Measurements from ENCODE around the gene ETFA. TPM values are rescaled to one million over a fixed set of nuclear protein-coding genes. Genes with fewer than 3 reads are reported as not detected.

Gene ETFA
- 116 TPM for total RNA-seq
- polyA plus RNA-seq, result 83.5 TPM
- long read RNA-seq, donor 1, partial matches to known transcripts, result 0 of 5 reads
- long read RNA-seq, donor 1, other reads (novel, unspliced or antisense), result 0 of 5 reads
- long read RNA-seq, donor 2, result 0 reads
- long read RNA-seq, donor 3, transcript ETFA-203 (12 exons, 2,287 nt), result major isoform, 31 of 85 reads
- long read RNA-seq, donor 3, transcript ETFA-212 (2 exons, 650 nt), result minor isoform, 15 of 85 reads
- long read RNA-seq, donor 3, transcript ETFA-202 (11 exons, 1,346 nt), result minor isoform, 15 of 85 reads
- long read RNA-seq, donor 3, transcript ETFA-206 (10 exons, 1,735 nt), result minor isoform, 5 of 85 reads
- long read RNA-seq, donor 3, partial matches to known transcripts, result 18 of 85 reads
- long read RNA-seq, donor 3, other reads (novel, unspliced or antisense), result 0 of 85 reads
- long read RNA-seq, donor 4, transcript ETFA-203 (12 exons, 2,287 nt), result major isoform, 15 of 42 reads
- long read RNA-seq, donor 4, transcript ETFA-212 (2 exons, 650 nt), result minor isoform, 11 of 42 reads
- long read RNA-seq, donor 4, partial matches to known transcripts, result 11 of 42 reads
- long read RNA-seq, donor 4, other reads (novel, unspliced or antisense), result 0 of 42 reads
- long read RNA-seq, donor 5, transcript ETFA-212 (2 exons, 650 nt), result major isoform, 40 of 131 reads
- long read RNA-seq, donor 5, transcript ETFA-203 (12 exons, 2,287 nt), result minor isoform, 38 of 131 reads
- long read RNA-seq, donor 5, transcript ETFA-202 (11 exons, 1,346 nt), result minor isoform, 7 of 131 reads
- long read RNA-seq, donor 5, partial matches to known transcripts, result 40 of 131 reads
- long read RNA-seq, donor 5, other reads (novel, unspliced or antisense), result 0 of 131 reads
- long read RNA-seq, donor 6, transcript ETFA-212 (2 exons, 650 nt), result minor isoform, 5 of 47 reads
- long read RNA-seq, donor 6, transcript ETFA-203 (12 exons, 2,287 nt), result major isoform, 29 of 47 reads
- long read RNA-seq, donor 6, partial matches to known transcripts, result 7 of 47 reads
- long read RNA-seq, donor 6, other reads (novel, unspliced or antisense), result 0 of 47 reads
- long read RNA-seq, donor 7, transcript ETFA-202 (11 exons, 1,346 nt), result minor isoform, 15 of 68 reads
- long read RNA-seq, donor 7, transcript ETFA-203 (12 exons, 2,287 nt), result major isoform, 31 of 68 reads
- long read RNA-seq, donor 7, transcript ETFA-212 (2 exons, 650 nt), result minor isoform, 7 of 68 reads
- long read RNA-seq, donor 7, partial matches to known transcripts, result 13 of 68 reads
- long read RNA-seq, donor 7, other reads (novel, unspliced or antisense), result 0 of 68 reads
- long read RNA-seq, donor 8, transcript ETFA-203 (12 exons, 2,287 nt), result major isoform, 14 of 20 reads
- long read RNA-seq, donor 8, partial matches to known transcripts, result 0 of 20 reads
- long read RNA-seq, donor 8, other reads (novel, unspliced or antisense), result 0 of 20 reads
- long read RNA-seq, donor 9, transcript ETFA-203 (12 exons, 2,287 nt), result major isoform, 12 of 36 reads
- long read RNA-seq, donor 9, transcript ETFA-212 (2 exons, 650 nt), result minor isoform, 9 of 36 reads
- long read RNA-seq, donor 9, partial matches to known transcripts, result 9 of 36 reads
- long read RNA-seq, donor 9, other reads (novel, unspliced or antisense), result 0 of 36 reads
- long read RNA-seq, donor 10, transcript ETFA-203 (12 exons, 2,287 nt), result major isoform, 18 of 36 reads
- long read RNA-seq, donor 10, transcript ETFA-212 (2 exons, 650 nt), result minor isoform, 7 of 36 reads
- long read RNA-seq, donor 10, partial matches to known transcripts, result 6 of 36 reads
- long read RNA-seq, donor 10, other reads (novel, unspliced or antisense), result 0 of 36 reads

- Histone ChIP-seq H3K27ac (ENCODE audit: low read depth in 1 of 2, low read length in 1 of 2) (peak within 1 kb of the TSS; percentile 48 to 71), H3K27me3 (ENCODE audit: control insufficient read depth in 2 of 2, insufficient read depth in 1 of 2, low read length in 1 of 2) (peaks cover 0 to 2% of the 10 kb centered on the region in 2 donors), H3K36me3 (ENCODE audit: control insufficient read depth in 2 of 2, insufficient read depth in 2 of 2, low read length in 1 of 2) (no peaks in the 10 kb centered on the region), H3K4me3 (ENCODE audit: low read length in 2 of 2) (peak within 1 kb of the TSS; percentile 80 to 85), H3K9me3 (ENCODE audit: control insufficient read depth in 2 of 2, insufficient read depth in 1 of 2, low read length in 1 of 2) (no peaks in the 10 kb centered on the region), H3K4me1 (ENCODE audit: control insufficient read depth in 2 of 2, insufficient read depth in 2 of 2, low read length in 2 of 2) (peaks cover 5 to 7% of the 10 kb centered on the region in 2 donors)
- peak; percentile 63 to 95 (median 85) for DNase-seq (ENCODE audit: low read depth in 6 of 9, low spot score in 9 of 9)
- WGBS, result 2% methylated on average over 60 of the region's 60 CpGs
These were observed at the start of gene ETFA for GRCh38 chr15:76311100-76311953. TSS of gene ETFA (minus strand) at chr15:76311469. CDS start at chr15:76311388, 81 bp downstream.

- H3K27me3 ChIP-seq (ENCODE audit: control insufficient read depth in 2 of 2, insufficient read depth in 1 of 2, low read length in 1 of 2), result no peaks in the 10 kb centered on the region
- WGBS, result 96% methylated on average over 3 of the region's 3 CpGs
These were observed 49.1 kb upstream of the ETFA start for GRCh38 chr15:76360416-76360815.

GRCh38 chr15:76359152-76359551, 47.9 kb upstream of the ETFA start:
- no peaks in the 10 kb centered on the region for H3K36me3 ChIP-seq (ENCODE audit: control insufficient read depth in 2 of 2, insufficient read depth in 2 of 2, low read length in 1 of 2)
- DNase-seq (ENCODE audit: low read depth in 6 of 9, low spot score in 9 of 9), result no peak
- no peaks in the 10 kb centered on the region for H3K9me3 ChIP-seq (ENCODE audit: control insufficient read depth in 2 of 2, insufficient read depth in 1 of 2, low read length in 1 of 2)
- no peaks in the 10 kb centered on the region for H3K4me1 ChIP-seq (ENCODE audit: control insufficient read depth in 2 of 2, insufficient read depth in 2 of 2, low read length in 2 of 2)
- WGBS, result 98% methylated on average over 3 of the region's 3 CpGs
- H3K4me3 ChIP-seq (ENCODE audit: low read length in 2 of 2), result no peak overlapping the region
- no peak overlapping the region for H3K27ac ChIP-seq (ENCODE audit: low read depth in 1 of 2, low read length in 1 of 2)
- no peaks in the 10 kb centered on the region for H3K27me3 ChIP-seq (ENCODE audit: control insufficient read depth in 2 of 2, insufficient read depth in 1 of 2, low read length in 1 of 2)

More at GRCh38 chr15:76360416-76360815, 49.1 kb upstream of the ETFA start:
- no peaks in the 10 kb centered on the region for H3K36me3 ChIP-seq (ENCODE audit: control insufficient read depth in 2 of 2, insufficient read depth in 2 of 2, low read length in 1 of 2)
- no peak for DNase-seq (ENCODE audit: low read depth in 6 of 9, low spot score in 9 of 9)
- no peaks in the 10 kb centered on the region for H3K4me1 ChIP-seq (ENCODE audit: control insufficient read depth in 2 of 2, insufficient read depth in 2 of 2, low read length in 2 of 2)
- no peak overlapping the region for H3K4me3 ChIP-seq (ENCODE audit: low read length in 2 of 2)
- no peak overlapping the region for H3K27ac ChIP-seq (ENCODE audit: low read depth in 1 of 2, low read length in 1 of 2)
- H3K9me3 ChIP-seq (ENCODE audit: control insufficient read depth in 2 of 2, insufficient read depth in 1 of 2, low read length in 1 of 2), result no peaks in the 10 kb centered on the region

- no peak overlapping the region for H3K4me3 ChIP-seq (ENCODE audit: low read length in 2 of 2)
- WGBS, result 98% methylated on average over 3 of the region's 3 CpGs
- no peaks in the 10 kb centered on the region for H3K4me1 ChIP-seq (ENCODE audit: control insufficient read depth in 2 of 2, insufficient read depth in 2 of 2, low read length in 2 of 2)
These were observed 47.2 kb upstream of the ETFA start for GRCh38 chr15:76358453-76358852.

GRCh38 chr15:76354823-76355440, 43.7 kb upstream of the ETFA start:
- no peak for DNase-seq (ENCODE audit: low read depth in 6 of 9, low spot score in 9 of 9)
- no peak overlapping the region for H3K4me3 ChIP-seq (ENCODE audit: low read length in 2 of 2)
- H3K36me3 ChIP-seq (ENCODE audit: control insufficient read depth in 2 of 2, insufficient read depth in 2 of 2, low read length in 1 of 2), result no peaks in the 10 kb centered on the region
- WGBS, result 97% methylated on average over 3 of the region's 3 CpGs
- no peaks in the 10 kb centered on the region for H3K9me3 ChIP-seq (ENCODE audit: control insufficient read depth in 2 of 2, insufficient read depth in 1 of 2, low read length in 1 of 2)
- no peaks in the 10 kb centered on the region for H3K27me3 ChIP-seq (ENCODE audit: control insufficient read depth in 2 of 2, insufficient read depth in 1 of 2, low read length in 1 of 2)
- H3K4me1 ChIP-seq (ENCODE audit: control insufficient read depth in 2 of 2, insufficient read depth in 2 of 2, low read length in 2 of 2), result no peaks in the 10 kb centered on the region
- no peak overlapping the region for H3K27ac ChIP-seq (ENCODE audit: low read depth in 1 of 2, low read length in 1 of 2)

More at GRCh38 chr15:76358453-76358852, 47.2 kb upstream of the ETFA start:
- no peaks in the 10 kb centered on the region for H3K9me3 ChIP-seq (ENCODE audit: control insufficient read depth in 2 of 2, insufficient read depth in 1 of 2, low read length in 1 of 2)
- H3K27me3 ChIP-seq (ENCODE audit: control insufficient read depth in 2 of 2, insufficient read depth in 1 of 2, low read length in 1 of 2), result no peaks in the 10 kb centered on the region
- no peaks in the 10 kb centered on the region for H3K36me3 ChIP-seq (ENCODE audit: control insufficient read depth in 2 of 2, insufficient read depth in 2 of 2, low read length in 1 of 2)
- DNase-seq (ENCODE audit: low read depth in 6 of 9, low spot score in 9 of 9), result no peak
- H3K27ac ChIP-seq (ENCODE audit: low read depth in 1 of 2, low read length in 1 of 2), result no peak overlapping the region

- no peak overlapping the region for H3K4me3 ChIP-seq (ENCODE audit: low read length in 2 of 2)
- no peak overlapping the region for H3K27ac ChIP-seq (ENCODE audit: low read depth in 1 of 2, low read length in 1 of 2)
- no peaks in the 10 kb centered on the region for H3K36me3 ChIP-seq (ENCODE audit: control insufficient read depth in 2 of 2, insufficient read depth in 2 of 2, low read length in 1 of 2)
- H3K9me3 ChIP-seq (ENCODE audit: control insufficient read depth in 2 of 2, insufficient read depth in 1 of 2, low read length in 1 of 2), result no peaks in the 10 kb centered on the region
- no peak for DNase-seq (ENCODE audit: low read depth in 6 of 9, low spot score in 9 of 9)
- peaks cover 3 to 4% of the 10 kb centered on the region in 2 donors for H3K27me3 ChIP-seq (ENCODE audit: control insufficient read depth in 2 of 2, insufficient read depth in 1 of 2, low read length in 1 of 2)
- WGBS, result 98% methylated on average over 10 of the region's 10 CpGs
- no peaks in the 10 kb centered on the region for H3K4me1 ChIP-seq (ENCODE audit: control insufficient read depth in 2 of 2, insufficient read depth in 2 of 2, low read length in 2 of 2)
These were observed 42.6 kb upstream of the ETFA start for GRCh38 chr15:76353903-76354302.

GRCh38 chr15:76353023-76353577, 41.8 kb upstream of the ETFA start:
- no peak for DNase-seq (ENCODE audit: low read depth in 6 of 9, low spot score in 9 of 9)

More at GRCh38 chr15:76353023-76353577, 41.8 kb upstream of the ETFA start:
- Histone ChIP-seq H3K4me1 (ENCODE audit: control insufficient read depth in 2 of 2, insufficient read depth in 2 of 2, low read length in 2 of 2) (no peaks in the 10 kb centered on the region), H3K9me3 (ENCODE audit: control insufficient read depth in 2 of 2, insufficient read depth in 1 of 2, low read length in 1 of 2) (no peaks in the 10 kb centered on the region), H3K27me3 (ENCODE audit: control insufficient read depth in 2 of 2, insufficient read depth in 1 of 2, low read length in 1 of 2) (peaks cover 6 to 10% of the 10 kb centered on the region in 2 donors), H3K27ac (ENCODE audit: low read depth in 1 of 2, low read length in 1 of 2) (no peak overlapping the region), H3K4me3 (ENCODE audit: low read length in 2 of 2) (no peak overlapping the region), H3K36me3 (ENCODE audit: control insufficient read depth in 2 of 2, insufficient read depth in 2 of 2, low read length in 1 of 2) (no peaks in the 10 kb centered on the region)
- WGBS, result 100% methylated on average over 1 of the region's 1 CpG
